NCI-H2107 (cell line): ENCODE measurements around the gene KRT27.

ENCODE experiments used
- DNase-seq: peaks from one replicate; lab custom pipeline; 2025; lab: John Stamatoyannopoulos, UW

KRT27 gene

DNA sequence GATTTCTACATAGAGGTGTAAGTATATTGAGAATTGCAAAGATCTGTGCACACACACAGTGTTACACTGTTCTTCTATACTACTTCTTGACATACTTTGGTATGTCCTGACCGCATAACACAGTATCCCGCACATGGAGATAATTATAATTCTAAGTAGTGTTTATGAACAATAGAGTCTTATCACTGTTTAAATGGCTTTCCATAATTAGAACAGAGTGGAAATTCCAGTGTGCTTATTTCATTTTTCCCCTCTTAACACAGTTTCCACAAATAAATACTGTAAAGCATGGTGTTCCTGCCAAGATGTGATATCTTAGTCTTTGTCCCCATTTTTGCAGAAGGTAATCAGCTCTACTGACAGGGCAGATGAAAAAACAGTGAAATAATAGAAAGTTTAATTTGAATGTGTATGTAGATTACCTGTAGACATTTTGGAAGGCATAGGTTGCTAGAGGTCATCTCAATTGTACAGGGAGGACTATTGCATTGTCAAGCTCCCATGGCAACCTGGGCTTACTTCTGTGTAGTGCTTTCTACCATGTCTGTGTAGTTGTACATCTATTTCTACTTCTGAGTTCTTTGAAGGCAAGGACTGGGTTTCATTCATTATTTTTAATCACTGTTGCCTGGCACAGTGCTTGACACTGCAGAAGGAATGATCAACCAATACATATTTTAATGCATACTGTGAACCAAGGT, 27.5 kb upstream of the KRT27 start:
- DNase-seq, result no peak

GRCh38 chr17:40806131-40806530, 23.8 kb upstream of the KRT27 start:
- DNase-seq, result no peak

DNA sequence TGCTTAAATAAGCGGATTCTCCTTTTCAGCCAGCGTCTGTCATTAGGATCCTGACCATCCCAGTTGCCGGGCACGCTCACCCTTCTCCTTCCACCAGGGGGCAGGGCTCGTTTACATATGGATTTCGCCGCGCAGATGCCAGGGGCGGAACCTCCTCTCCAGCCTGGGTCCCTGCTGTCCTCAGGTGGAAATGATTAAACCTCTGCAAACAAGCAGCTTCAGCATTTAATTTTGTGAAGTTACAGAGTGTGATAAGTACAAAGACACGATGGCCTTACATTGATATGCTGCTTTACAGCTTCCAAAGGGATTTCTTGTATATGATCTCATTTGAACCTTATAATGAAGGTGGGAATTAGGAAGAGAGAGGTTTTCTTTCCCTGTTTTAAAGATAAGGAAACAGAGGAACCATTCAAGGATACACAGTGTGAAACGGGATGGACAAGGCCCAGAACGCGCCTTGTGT, 21.3 kb upstream of the KRT27 start:
- peak; percentile 71 for DNase-seq

- DNase-seq, result no peak
Observed at GRCh38 chr17:40801157-40801556, 18.8 kb upstream of the KRT27 start.

DNA sequence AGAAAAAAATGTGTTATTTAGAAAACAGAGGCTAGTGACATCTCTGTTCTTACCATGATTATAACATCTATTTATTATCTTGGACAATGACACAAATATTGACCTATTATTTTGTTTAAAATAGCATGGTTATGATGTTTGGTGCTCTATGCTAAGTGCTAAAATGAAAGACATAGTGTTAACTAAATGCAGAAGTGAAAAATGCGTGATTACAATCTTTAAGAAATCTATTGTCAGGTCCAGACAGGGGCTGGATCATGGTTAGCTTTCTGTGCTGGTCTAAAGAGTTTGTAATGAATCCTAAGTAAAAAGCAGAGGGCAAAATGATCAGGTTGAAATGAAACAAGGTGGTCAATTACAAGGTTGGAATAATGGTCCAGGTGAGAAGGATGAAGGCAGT, 18.0 kb upstream of the KRT27 start:
- no peak for DNase-seq

DNA sequence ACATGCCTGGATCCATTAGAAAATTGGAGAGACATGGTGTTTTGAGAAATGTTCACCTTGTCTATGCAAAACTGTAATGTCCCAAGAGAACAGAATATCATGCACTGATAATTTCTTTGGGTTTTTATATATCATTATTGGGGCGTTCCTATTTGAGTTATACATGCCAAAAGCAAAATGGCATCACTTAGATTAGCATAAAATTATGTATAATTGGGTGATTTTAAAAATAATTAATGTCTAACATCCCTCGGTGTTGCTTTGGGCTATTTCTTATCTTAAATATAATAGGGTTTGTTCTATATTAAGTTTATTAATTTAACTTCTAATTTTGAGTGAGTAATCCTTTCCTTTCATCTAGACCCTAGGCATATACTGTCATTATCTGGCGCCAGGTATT, 17.5 kb upstream of the KRT27 start, which contains the start of gene KRT28:
TSS of gene KRT28 (minus strand) at position 101 of the 400 bp plus-strand sequence. CDS start at position 35, 66 bp downstream.
- DNase-seq, result no peak

GRCh38 chr17:40796846-40797245, 14.5 kb upstream of the KRT27 start:
- DNase-seq, result no peak

GRCh38 chr17:40795019-40795667, 12.8 kb upstream of the KRT27 start:
- DNase-seq, result no peak

DNA sequence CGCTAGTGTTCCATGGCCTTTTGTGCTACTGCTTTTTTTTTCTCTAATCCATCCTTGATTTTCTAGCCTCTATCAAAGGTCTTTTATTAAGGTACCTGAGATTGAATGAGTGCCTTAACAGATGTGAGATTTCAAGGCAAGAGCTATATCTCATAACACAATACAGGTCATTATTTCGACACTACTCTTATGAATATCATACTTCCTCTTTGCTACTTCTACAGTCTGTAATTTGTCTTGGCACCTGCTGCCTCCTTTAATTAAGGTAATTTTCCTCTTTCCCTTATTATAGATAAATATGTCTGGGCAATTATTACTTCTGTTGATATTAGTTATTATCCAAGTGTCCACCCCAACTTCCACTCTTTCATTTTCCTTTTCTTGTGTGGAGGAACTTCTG, 12.1 kb upstream of the KRT27 start:
- no peak for DNase-seq

DNA sequence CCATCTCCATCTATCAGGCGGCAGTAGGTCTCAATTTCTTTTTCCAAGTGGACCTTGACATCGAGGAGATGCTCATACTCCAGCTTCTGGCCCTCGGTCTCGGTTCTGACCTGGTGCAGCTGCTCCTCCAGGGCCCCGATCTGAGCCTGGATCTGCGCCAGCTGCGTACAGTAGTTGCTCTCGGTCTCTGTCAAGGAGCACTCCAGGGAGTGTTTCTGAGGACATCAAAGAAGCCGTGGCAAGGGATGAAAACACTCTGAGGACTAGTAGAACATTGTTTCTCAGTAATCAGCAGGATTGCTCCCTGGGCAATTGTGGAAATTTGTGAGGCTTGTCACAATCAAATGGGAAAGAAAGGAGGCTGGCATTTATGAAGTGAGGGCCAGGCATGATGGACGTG, 11.5 kb upstream of the KRT27 start:
- no peak for DNase-seq

GRCh38 chr17:40791787-40792436, 9.6 kb upstream of the KRT27 start:
- no peak for DNase-seq

GRCh38 chr17:40791111-40791510, 8.8 kb upstream of the KRT27 start:
- DNase-seq, result no peak

DNA sequence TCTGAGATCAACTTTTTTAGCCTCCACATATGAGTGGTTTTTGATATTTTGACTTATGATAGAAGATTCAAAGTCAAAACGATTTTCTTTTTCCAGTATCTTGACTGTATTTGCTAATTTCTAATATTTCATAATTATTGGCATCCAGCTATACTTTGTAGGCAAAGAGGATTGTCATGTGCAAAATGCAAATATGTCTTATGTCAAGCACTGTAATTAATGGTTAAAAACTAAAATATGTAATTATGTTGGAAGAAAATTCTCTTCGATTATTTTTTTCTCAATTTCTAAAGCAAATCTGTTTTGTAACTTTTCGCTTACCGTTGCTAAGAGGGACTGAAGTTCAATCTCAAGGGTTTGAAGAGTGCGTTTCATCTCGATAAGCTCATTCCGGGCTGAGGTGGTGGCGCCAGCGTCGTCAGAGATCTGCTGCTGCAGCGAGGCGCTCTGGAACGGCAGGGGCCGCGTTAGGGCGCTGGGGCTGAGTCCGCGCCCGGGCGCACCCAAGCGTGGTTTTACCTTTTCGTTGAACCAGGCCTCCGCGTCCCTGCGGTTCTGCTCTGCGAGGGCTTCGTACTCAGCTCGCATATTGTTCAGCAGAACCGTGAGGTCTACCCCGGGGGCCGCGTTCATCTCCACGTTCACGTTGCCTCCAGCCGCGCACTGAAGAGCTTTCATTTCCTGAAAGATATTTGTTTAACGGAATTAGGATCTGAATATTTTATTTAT, 3.0 kb downstream of the KRT27 start:
- no peak for DNase-seq

DNA sequence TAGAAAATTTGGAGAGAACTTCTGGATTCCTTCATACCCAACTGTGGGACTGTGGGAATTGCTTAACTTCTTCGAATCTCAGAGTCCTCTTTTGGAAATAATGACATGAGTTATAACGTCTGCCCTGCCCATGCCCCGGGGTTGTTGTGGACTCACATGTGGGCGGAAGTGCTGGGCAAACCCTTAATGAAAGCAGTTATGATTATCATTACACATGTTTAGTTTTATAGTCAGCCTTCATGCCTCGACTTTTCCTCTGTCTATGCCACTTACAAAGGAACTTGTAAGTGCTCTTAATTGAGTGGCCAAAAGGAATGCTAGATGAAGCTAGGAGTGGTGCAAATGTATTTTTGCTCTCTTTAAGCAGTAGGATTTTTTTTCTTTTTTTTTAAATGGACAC, 3.9 kb downstream of the KRT27 start:
- no peak for DNase-seq

GRCh38 chr17:40777971-40778370, 4.4 kb downstream of the KRT27 start:
- DNase-seq, result no peak

GRCh38 chr17:40777459-40777858, 4.9 kb downstream of the KRT27 start:
- no peak for DNase-seq

DNA sequence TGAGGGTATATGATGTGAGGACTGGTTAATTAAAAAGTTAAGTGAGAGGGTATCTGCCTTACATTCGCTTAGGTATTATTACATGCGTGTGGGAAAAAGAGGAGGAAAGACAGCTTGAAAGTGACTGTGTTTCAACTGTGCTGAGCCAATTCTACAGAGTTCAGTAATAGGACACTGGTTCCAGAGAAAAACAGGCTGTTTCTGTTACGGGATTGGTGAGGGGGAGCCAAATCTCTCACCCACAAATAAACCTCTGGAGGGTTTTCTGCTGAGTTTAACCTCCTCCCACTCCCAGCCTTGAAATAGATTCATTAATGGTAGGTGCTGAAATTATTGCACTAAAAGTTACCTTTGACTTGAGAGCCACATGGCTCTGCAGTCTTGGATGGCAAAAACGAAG, 6.4 kb downstream of the KRT27 start:
- no peak for DNase-seq

DNA sequence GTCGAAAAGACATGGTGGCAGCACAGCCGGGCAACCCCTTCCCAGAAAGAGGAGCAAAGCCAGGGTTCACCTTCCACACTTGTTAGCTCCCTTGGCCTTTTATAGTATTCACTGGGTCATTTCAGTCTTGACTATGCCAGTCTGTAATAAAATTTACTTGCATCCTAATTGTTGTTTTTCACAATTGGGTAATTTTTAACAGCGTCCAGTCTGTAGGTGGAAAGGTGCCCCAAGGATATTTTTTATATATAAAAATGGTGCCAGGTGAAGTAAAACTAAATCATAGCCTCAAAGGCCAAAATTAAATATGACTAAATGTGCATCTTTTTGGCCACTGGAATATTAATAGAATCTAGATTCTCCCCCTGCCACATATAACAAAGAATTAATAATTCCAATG, 10.2 kb downstream of the KRT27 start, which contains the start of gene KRT26:
TSS of gene KRT26 (minus strand) at position 101 of the 400 bp plus-strand sequence. CDS start at position 13, 88 bp downstream.
- DNase-seq, result no peak

- DNase-seq, result no peak
Observed at GRCh38 chr17:40765657-40766056, 16.7 kb downstream of the KRT27 start.

DNA sequence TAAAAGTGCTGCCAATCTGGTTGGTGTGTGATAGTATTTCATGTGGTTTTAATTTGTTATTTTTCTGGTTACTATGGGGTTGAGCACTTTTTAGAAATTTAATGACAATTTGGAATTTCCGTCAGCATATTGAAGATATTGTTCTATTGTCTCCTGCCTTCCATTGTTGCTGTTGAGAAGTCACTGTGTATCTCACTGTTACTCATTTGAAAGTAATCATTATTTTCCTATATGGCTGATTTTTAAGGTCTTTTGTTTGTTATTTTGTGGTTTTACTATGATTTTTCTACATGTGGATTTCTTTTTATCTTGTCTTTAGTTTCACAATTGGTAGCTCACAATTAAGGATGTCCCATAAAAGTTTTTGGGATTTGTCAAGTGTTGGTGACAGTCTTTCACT, 18.6 kb downstream of the KRT27 start:
- DNase-seq, result no peak

GRCh38 chr17:40760105-40761016, 22.0 kb downstream of the KRT27 start:
- no peak for DNase-seq
